AG04450 (cell line): ENCODE measurements around the gene VSX2. TPM values are rescaled to one million over a fixed set of nuclear protein-coding genes. Genes with fewer than 3 reads are reported as not detected.

ENCODE experiments used
- CTCF ChIA-PET: fragments of 300-600, 350-600 bp; formaldehyde crosslinking; extraction: SDS; loops from one replicate; lab custom pipeline; 2022; ENCODE audit warnings: antibody characterized with exemption, inconsistent platforms; lab: Charles Lee
- POLR2A ChIA-PET: fragments of 350-600 bp; formaldehyde crosslinking; extraction: SDS; loops from one replicate; lab custom pipeline; 2021; ENCODE audit warnings: antibody characterized with exemption, inconsistent platforms; lab: Yijun Ruan, JAX
- DNase-seq: peaks from one replicate; pipeline ENCODE4 v3.0.0-alpha.2; 2011; ENCODE audit warnings: low read depth, low spot score
- H3K27ac ChIP-seq: one replicate; pipeline ENCODE4 v1.5.1; 2012; ENCODE audit warnings: low read depth, low read length, control low read depth
- H3K27me3 ChIP-seq: one replicate; pipeline ENCODE4 v1.6.0; 2012; ENCODE audit warnings: low read length; ENCODE audit not compliant: control insufficient read depth, insufficient read depth
- H3K4me3 ChIP-seq: 2 replicates; pipeline ENCODE4 v1.5.1; 2011; ENCODE audit warnings: mild to moderate bottlenecking, low read depth, low read length, control low read depth
- H3K9me3 ChIP-seq: 2 replicates; pipeline ENCODE4 v1.5.1; 2012; ENCODE audit warnings: low read length; ENCODE audit not compliant: control insufficient read depth, insufficient read depth
- polyA plus RNA-seq: library from polyadenylated mRNA; depleted of rRNA; stranded (reverse); fragments of >200 nt; gene quantifications from 2 replicates; pipeline ENCODE4 v1.2.3, GENCODE V29; 2011; rRNA removed
- small RNA-seq: library from RNA; depleted of rRNA; stranded (forward); fragments of <200 nt; gene quantifications from one replicate; pipeline ENCODE3, GENCODE V24; 2012; ENCODE audit warnings: low read depth; ENCODE audit not compliant: insufficient read length
- TF ChIP-seq, protein P1 (sequence below): IDR thresholded peaks from 2 replicates; pipeline ENCODE4 v1.5.1; 2011; ENCODE audit warnings: low read depth, low read length, control low read depth, inconsistent platforms

The VSX2 gene
- polyA plus RNA-seq, 1 experiment: not detected

GRCh38 chr14:74309125-74310022, 70.1 kb downstream of the VSX2 start:
- Histone ChIP-seq H3K27me3 (peaks cover 5% of the 10 kb centered on the region), H3K4me3 (no peak overlapping the region), H3K27ac (no peak overlapping the region), H3K9me3 (no peaks in the 10 kb centered on the region)
- ChIA-PET CTCF (interaction anchor here (0.5 to 1.5 kb wide), 2 partner anchors 15 to 40 kb away, joined by 3 to 5 read pairs; no protein-coding TSS in a partner anchor), POLR2A (no interaction called here)
- TF ChIP-seq, protein P1, sequence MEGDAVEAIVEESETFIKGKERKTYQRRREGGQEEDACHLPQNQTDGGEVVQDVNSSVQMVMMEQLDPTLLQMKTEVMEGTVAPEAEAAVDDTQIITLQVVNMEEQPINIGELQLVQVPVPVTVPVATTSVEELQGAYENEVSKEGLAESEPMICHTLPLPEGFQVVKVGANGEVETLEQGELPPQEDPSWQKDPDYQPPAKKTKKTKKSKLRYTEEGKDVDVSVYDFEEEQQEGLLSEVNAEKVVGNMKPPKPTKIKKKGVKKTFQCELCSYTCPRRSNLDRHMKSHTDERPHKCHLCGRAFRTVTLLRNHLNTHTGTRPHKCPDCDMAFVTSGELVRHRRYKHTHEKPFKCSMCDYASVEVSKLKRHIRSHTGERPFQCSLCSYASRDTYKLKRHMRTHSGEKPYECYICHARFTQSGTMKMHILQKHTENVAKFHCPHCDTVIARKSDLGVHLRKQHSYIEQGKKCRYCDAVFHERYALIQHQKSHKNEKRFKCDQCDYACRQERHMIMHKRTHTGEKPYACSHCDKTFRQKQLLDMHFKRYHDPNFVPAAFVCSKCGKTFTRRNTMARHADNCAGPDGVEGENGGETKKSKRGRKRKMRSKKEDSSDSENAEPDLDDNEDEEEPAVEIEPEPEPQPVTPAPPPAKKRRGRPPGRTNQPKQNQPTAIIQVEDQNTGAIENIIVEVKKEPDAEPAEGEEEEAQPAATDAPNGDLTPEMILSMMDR: no peak
- DNase-seq: no peak

DNA sequence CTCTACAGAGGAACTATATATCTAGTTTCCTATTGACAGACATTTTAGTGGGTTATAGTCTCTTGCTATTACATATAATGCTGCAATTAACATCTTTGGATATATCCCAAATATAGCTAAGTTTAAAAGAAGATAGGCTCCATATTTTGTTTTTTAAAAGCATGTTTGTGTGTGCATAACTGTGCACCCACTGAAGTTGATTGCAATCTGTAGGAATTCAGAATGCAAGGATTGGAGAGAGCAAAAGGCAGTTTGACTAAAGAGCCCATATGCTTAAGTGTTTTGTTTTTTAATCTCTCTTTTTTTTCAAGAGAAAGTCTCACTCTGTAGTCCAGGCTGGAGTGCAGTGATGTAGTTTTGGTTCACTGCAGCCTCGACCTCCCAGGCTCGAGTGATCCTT, 72.9 kb downstream of the VSX2 start:
- Histone ChIP-seq H3K27ac (no peak overlapping the region), H3K27me3 (peaks cover 9% of the 10 kb centered on the region), H3K4me3 (no peak overlapping the region), H3K9me3 (no peaks in the 10 kb centered on the region)
- no peak for DNase-seq
- CTCF ChIA-PET: no interaction called here
- TF ChIP-seq, protein P1: no peak
- POLR2A ChIA-PET: interaction anchor here (1.3 kb wide), 1 partner anchor 10 kb away, joined by 3 read pairs; the partner anchor contains the start of gene ABCD4

Small RNA genes within 50 kb of the gene (small RNA-seq; reads per million reads assigned to genes)
- not detected for gene AC006349.1

Other genes with a start within 250 kb of the VSX2 start
- 10.0 and 11.4 TPM in 2 replicates for gene ENTPD5, start 220.2 kb upstream of the VSX2 start, polyA plus RNA-seq
- gene BBOF1, start 220.1 kb upstream of the VSX2 start, polyA plus RNA-seq: 4.8 and 6.7 TPM in 2 replicates
- gene ALDH6A1, start 155.0 kb upstream of the VSX2 start, polyA plus RNA-seq: 18.3 and 19.0 TPM in 2 replicates
- gene LIN52, start 154.5 kb upstream of the VSX2 start, polyA plus RNA-seq: 8.1 and 10.6 TPM in 2 replicates
- gene ABCD4, start 63.5 kb downstream of the VSX2 start, polyA plus RNA-seq: 13.3 and 14.7 TPM in 2 replicates
- gene VRTN, start 109.0 kb downstream of the VSX2 start, polyA plus RNA-seq: not detected in 2 replicates
- gene SYNDIG1L, start 186.8 kb downstream of the VSX2 start, polyA plus RNA-seq: not detected in 2 replicates